GM06990 (cell line): Measurements from ENCODE around the gene KLB.

Experiments
- DNase-seq: peaks from one replicate; pipeline ENCODE4 v3.0.0-alpha.2; 2011; ENCODE audit not compliant: insufficient read length; ENCODE audit errors: extremely low read depth
- H3K27me3 ChIP-seq: replicated peaks from 2 replicates; pipeline ENCODE4 v1.6.0; 2011; ENCODE audit warnings: low read length; ENCODE audit not compliant: control insufficient read depth, insufficient read depth
- H3K36me3 ChIP-seq: 2 replicates; pipeline ENCODE4 v1.5.1; 2011; ENCODE audit warnings: low read length; ENCODE audit not compliant: control insufficient read depth, insufficient read depth
- H3K4me3 ChIP-seq: replicated peaks from 2 replicates; pipeline ENCODE4 v1.5.1; 2011; ENCODE audit warnings: low read depth, mild to moderate bottlenecking, control low read depth, low read length
- TF ChIP-seq, protein P1 (sequence below): IDR thresholded peaks from 2 replicates; pipeline ENCODE4 v1.5.1; 2011; ENCODE audit warnings: low read length, control low read depth, mild to moderate bottlenecking, inconsistent platforms; ENCODE audit not compliant: insufficient read depth, poor library complexity, severe bottlenecking

The KLB gene

DNA sequence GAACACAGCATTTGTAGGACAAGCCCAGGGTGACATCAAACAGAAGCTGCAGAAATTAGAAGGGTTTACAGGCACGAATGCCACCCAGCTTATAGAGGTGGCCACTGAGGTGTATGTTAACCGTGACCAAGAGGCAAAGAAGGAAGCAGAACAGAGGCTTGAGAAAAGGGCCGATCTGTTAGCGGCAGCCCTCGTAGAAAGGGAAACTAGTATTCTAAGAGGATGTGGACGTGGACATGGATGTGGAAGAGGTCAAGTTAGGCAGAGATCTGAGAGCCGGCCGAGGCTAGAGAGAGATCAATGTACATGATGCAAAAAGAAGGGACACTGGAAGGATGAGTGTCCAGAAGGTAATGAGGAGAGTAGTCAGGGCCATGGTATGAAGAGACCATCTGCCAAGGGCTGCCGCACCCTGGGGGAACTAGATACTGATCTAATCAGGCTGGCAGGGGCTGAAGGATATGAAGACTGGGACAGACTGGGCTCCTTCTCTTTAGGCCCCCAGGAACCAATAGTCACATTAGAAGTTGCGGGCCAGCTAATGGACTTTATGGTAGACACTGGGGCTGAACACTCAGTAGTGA is 79.6 kb downstream of the KLB start:
- H3K27me3 ChIP-seq: no peaks in the 10 kb centered on the region
- no peak for DNase-seq
- TF ChIP-seq, protein P1, sequence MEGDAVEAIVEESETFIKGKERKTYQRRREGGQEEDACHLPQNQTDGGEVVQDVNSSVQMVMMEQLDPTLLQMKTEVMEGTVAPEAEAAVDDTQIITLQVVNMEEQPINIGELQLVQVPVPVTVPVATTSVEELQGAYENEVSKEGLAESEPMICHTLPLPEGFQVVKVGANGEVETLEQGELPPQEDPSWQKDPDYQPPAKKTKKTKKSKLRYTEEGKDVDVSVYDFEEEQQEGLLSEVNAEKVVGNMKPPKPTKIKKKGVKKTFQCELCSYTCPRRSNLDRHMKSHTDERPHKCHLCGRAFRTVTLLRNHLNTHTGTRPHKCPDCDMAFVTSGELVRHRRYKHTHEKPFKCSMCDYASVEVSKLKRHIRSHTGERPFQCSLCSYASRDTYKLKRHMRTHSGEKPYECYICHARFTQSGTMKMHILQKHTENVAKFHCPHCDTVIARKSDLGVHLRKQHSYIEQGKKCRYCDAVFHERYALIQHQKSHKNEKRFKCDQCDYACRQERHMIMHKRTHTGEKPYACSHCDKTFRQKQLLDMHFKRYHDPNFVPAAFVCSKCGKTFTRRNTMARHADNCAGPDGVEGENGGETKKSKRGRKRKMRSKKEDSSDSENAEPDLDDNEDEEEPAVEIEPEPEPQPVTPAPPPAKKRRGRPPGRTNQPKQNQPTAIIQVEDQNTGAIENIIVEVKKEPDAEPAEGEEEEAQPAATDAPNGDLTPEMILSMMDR: no peak
- no peaks in the 10 kb centered on the region for H3K36me3 ChIP-seq
- H3K4me3 ChIP-seq: no peak overlapping the region

DNA sequence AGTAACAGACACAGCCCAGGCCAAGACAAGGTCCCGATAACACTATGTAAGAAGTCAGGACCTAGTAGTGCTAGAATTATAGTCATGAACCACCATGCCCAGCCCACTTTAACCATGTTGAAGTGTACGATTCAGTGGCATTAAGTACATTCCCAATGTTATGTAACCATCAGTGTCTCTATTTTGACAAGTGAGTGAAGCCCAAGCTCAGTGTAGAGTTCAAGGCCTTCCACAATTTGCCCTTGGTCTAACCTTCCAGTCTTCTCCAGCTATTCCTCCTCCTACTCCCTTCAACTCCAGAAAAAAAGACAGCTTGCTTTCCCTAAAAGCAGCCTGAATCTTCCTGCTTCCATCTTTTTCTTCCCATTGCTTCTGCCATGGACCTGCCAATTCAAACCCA is 83.6 kb downstream of the KLB start:
- Histone ChIP-seq H3K4me3 (no peak overlapping the region), H3K27me3 (no peaks in the 10 kb centered on the region), H3K36me3 (no peaks in the 10 kb centered on the region)
- TF ChIP-seq, protein P1: no peak
- no peak for DNase-seq

DNA sequence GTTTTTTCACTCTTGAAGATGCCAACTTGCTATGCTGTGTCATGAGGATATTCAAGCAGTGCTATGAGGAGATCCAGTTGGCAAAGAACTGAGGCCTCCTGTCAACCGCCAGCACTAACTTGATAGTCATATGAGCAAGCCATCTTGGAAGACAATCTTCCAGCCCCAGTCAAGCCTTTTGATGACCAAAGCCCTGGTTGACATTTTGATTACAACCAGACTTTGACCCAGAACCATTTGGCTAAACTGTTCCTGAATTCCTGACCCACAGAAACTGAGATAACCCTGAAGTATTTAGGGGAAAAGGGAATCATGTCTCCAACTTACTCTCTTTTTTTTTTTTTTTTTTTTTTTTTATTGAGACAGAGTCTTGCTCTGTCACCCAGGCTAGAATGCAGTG is 87.6 kb downstream of the KLB start:
- H3K36me3 ChIP-seq: no peaks in the 10 kb centered on the region
- TF ChIP-seq, protein P1: no peak
- DNase-seq: no peak

DNA sequence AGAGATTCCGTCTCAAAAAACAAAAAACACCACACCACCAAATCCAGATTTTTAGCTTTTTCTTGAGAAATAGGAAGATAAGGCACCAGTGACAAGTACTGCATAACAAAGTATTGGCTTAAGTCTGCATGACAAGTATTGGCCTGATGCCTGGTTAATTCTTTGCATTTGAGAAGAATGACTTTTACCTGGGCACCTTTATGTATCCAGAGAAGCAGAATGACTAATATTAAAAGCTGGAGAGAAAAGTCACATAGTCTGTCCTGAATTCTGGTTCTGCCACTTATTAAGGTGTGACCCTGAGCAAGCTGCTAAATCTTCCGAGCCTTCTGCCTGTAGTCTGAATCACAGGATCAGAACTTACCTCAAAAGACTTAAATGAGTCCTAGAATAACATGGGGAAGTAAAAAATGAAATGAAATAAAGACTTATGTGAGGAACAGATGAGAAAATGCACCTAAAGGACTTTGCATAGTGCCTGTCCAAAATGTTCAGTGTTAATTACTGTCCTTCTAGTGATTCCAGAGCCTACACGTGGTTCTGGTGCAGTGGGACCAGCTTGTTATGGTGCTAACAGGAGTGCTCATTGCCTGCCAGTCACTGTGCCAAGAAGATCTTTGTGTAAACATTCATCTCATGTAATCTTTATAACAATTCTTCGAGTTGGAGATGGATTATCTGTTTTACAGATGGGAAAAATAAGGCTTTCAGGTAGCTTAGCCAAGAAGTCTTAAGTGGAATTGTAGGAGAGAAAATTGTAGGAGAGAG is 88.9 kb downstream of the KLB start:
- no peak for DNase-seq
- H3K4me3 ChIP-seq: no peak overlapping the region
- H3K27me3 ChIP-seq: no peaks in the 10 kb centered on the region
- TF ChIP-seq, protein P1: no peak
- H3K36me3 ChIP-seq: no peaks in the 10 kb centered on the region

More for the DNA sequence above, 87.6 kb downstream of the KLB start:
- H3K27me3 ChIP-seq: no peaks in the 10 kb centered on the region
- no peak overlapping the region for H3K4me3 ChIP-seq

DNA sequence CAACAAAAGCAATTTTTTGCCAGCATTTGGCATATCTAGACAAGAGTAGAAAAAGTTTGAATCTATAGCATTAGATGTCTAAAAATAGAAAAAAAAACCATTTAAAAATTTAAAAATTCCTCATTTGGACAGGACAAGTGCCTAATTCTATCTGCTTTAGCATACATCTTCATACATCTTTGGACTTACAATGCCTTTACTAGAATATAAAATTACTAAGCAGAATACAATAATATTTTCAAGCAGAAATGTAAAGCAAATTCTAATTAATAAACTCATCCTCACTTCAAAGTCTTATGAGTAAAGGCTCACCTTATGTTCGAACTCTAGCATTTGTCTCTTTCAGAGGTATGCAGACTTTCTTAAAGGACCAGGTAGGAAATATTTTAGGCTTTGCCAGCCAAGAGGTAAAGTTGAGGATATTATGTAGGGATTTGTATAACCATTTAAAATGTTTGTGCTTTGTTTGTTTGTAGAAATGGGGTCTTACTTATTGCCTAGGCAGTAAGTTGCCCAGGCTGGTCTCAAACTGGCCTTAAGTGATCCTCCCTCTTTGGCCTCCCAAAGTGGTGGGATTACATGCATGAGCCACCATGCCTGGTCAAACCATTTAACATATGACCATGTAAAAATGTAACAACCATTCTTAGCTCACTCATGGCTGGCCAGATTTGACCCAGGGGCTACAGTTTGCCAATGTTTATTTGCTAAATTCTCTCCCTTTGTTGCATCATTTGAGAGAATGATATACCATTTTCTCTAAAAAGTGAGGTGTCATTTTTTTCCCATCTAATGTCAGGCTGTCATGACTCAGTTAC is 91.4 kb downstream of the KLB start:
- Histone ChIP-seq H3K4me3 (no peak overlapping the region), H3K27me3 (no peaks in the 10 kb centered on the region), H3K36me3 (peaks cover 3% of the 10 kb centered on the region)
- TF ChIP-seq, protein P1: no peak
- DNase-seq: no peak
